Activated T-cell treated with anti-CD3 and anti-CD28 coated beads for 1 hour (primary cell): ENCODE data around the gene CCM2.

Source experiments
- DNase-seq: peaks from one replicate; pipeline ENCODE4 v3.0.0-alpha.2; 2020; ENCODE audit warnings: low read depth

The CCM2 gene

DNA sequence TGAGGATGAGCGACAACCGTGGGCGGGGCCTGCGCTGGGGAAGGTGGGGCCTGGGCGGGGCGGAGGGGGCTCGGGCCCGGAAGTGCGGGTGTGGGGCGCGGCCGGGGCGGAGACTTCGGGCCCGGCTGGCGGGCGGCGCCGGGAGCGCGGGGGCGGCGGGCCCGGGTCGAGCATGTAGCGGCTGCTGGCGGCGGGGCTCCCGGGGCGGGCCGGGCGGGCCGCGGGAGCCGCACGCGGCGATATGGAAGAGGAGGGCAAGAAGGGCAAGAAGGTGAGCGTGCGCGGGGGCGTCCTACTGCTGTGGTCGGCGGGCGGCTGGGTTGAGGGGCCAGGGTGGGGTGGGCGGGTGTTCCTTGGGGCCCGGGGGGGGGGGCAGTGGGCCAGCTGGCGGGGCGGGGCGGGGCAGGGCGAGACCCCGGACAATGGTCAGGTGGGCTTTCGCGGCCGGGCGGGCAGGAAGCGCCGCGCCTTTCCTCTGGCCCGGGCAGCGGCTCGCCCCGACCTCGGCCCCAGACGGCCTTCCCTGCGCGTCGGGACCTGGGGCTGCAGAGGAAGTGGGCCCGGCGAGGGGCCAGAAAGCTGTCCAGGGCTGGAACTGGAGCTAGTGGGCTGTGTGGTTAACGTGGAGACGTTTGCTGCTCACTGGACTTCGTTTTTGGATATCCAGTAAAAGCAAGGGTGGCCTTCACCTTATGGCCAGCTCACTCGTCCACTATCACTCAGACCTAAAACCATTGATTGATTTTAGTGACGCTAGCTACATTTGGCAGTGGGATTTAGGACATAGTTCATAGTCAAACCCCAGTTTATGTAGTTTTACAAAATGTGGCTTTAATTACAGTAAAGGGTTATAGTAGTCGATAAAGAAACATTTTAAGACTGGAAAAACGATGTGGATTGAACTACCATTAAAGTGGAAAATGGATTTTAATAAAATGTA, at the start of gene CCM2:
CCM2 (plus strand) TSS at position 109 of the 940 bp plus-strand sequence; CDS start at position 242, 133 bp downstream.
- DNase-seq: no peak

DNA sequence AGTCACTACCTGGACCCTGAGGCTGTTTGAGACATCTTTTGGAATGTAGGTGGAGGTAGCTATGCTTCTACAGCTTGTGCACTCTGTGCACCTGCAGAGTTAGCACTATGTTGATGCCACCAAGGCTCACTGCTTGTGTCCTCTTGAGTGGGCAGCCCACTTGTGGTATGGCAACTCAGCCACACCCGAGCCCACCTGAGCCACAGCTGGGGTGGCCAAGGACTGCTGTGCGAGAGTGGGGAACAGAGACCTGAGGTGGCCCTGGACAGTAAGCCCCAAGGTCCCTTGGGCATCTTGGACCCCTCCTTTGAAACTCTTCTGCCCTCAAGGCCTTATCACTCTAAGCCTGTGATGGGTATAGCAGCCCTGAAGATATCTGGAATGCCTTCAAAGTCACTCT, 46.8 kb upstream of the CCM2 start:
- no peak for DNase-seq

- no peak for DNase-seq
Measured at GRCh38 chr7:44955733-44956132, 44.3 kb upstream of the CCM2 start.

- DNase-seq: no peak
Measured at GRCh38 chr7:44956157-44956766, 43.7 kb upstream of the CCM2 start.

DNA sequence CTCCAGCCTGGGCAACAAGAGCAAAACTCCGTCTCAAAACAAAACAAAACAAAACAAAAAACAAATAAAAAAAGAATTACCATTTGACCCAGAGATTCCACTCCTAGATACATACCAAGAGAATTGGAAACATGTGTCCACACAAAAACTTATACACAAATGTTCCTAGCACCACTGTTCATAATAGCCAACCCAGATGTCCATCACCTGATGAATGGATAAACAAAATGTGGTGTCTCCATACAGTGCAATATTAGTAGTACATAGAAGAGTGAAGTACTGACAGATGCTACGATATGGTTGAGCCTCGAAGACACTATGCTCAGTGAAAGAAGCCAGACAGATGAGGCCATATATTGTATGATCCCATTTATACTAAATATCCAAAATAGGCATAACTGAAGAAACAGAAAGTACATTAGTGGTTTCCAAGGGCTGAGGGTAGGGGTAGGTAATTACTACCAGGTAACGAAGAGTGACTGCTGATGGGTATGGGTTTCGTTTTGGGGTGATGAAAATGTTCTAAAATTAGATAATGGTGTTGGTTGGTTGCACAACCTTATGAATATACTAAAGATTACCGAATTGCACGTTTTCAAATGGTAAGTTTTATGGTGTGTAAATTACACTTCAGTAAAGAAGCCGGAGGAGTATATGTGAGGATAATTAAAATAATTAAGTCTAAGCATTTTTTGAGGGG, 41.2 kb upstream of the CCM2 start:
- DNase-seq: no peak

GRCh38 chr7:44959433-44959951, 40.5 kb upstream of the CCM2 start:
- no peak for DNase-seq

GRCh38 chr7:44960011-44960580, 39.9 kb upstream of the CCM2 start:
- no peak for DNase-seq

DNA sequence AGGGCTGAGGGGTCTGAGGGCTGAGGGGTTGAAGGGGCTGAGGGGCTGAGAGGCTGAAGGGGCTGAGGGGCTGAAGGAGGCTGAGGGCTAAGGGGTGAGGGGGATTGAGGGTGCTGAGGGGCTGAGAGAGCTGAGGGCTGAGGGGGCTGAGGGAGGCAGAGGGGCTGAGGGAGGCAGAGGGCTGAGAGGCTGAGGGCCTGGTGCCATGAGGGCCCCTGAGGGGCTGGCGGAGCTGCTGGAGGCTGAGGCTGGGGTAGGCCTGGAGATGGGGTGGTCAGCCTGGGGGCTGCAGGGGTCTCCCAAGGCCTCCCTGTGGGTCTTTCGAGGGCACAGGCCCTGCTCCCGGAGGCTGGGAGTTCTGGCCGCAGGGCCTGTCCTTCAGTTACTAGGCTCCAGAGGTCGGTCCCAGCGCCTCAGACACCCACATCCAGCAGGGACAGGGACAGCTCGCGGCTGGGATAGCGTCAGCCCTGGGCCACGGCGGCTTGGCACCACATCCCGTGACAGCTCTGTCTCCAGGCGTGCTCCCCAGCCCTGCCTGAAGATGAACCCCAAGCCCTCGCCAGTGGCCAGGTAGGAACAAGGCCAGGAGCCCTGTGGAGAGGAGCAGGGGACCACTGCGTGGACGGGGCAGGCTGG, 38.0 kb upstream of the CCM2 start:
- no peak for DNase-seq

DNA sequence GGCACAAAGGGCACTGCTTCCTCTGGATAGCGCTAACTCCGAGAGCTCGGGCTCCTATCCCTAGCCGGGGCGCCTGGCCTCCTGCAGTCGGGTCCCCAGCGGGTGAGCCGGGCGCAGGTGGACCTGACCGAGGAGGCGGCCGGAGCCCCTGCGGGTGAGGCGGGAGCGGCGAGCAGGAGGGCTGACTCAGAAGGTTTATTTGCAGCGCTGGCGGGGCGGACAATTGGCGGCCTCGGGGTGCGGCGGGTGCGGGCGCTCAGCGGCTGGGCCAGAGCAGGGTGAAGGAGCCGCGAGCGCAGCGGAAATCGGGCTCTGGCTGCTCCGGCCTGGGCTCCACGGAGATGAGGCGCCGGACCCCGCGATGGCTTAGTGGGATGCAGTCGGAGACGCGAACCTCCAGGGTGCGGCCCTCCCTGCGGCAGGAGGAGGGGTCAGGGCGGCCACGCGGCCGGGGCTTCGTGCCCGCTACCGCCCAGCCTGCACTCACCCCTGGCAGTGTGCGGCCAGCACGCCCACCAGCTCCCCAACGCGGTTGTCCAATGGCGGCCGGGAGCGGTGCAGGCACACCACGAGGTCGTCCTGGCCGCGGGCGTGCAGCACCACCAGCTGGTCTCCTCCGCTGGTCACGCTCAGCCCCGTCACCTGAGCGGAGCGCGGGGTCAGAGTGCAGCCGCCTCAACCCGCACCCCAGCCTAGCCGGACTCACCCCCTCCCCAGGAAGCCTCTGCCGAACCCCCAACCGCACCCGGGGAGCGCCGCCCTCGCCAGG, 37.3 kb upstream of the CCM2 start:
- DNase-seq: no peak

DNA sequence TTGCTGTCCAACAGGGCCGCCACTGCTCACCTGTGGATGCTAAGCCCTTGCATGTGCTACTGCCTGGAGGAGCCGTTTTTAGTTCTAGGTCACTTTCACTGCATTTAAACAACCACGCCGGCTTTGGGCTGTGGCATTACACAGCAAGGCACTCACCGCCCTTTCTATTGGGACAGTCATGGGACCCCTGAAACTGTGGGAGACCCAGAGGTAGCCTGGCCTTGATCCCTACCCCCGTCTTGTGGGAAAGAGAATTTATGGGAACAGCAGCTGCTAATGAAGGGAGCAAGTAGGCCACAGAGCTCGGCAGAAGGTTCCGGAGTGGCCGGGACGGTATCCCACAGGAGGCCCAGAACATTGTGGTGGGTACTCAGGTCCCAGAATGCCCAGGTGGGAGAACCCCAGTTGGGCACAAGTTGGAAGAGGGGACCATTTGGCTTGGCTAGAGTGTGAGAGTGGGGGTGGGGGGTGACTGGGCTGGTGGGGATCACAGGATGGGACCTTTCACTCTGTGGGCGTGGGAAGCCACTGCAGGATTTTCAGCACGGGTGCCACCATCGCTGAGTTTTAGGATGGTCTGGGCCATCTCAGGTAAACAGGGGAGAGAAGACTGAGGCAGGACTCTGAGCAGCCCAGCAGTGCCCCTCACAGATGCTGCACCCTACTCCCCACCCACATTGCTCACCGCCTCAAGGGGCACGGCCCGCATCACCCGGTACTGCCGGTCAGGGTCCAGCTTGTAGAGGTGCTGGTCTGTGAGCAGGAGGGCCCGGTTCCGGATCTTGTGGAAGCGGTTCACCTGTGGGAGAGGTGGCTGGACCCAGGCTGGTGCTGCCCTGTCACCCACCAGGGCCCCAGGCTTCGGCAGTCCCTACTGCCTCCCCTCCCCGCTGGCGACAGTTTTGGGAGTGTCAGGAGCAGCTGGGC, 36.4 kb upstream of the CCM2 start:
- DNase-seq: no peak

DNA sequence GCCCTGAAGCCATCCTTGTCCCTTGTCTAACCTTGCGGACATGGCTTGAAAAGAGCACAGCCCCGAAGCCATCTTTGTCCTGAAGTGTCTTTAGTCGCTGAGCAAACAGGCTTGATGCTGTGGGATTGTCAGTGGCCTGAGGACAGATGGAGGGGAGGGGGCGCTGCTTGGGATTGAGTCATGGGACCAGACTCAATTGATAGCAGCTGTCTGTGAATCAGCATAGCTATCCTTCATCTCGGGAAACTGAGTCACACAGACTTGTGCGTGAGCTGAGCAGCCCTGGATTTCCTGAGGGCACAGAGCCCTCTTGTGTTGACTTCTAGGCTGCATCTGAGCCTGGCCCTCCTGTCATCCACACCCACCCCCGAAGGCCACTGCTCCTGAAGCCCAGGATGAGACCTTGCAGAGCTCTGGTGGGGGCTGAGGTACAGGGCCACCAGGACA, 35.6 kb upstream of the CCM2 start:
- DNase-seq: no peak

- DNase-seq: no peak
Measured at GRCh38 chr7:44964831-44965440, 35.1 kb upstream of the CCM2 start.

- DNase-seq: no peak
Measured at GRCh38 chr7:44965441-44965903, 34.5 kb upstream of the CCM2 start.

DNA sequence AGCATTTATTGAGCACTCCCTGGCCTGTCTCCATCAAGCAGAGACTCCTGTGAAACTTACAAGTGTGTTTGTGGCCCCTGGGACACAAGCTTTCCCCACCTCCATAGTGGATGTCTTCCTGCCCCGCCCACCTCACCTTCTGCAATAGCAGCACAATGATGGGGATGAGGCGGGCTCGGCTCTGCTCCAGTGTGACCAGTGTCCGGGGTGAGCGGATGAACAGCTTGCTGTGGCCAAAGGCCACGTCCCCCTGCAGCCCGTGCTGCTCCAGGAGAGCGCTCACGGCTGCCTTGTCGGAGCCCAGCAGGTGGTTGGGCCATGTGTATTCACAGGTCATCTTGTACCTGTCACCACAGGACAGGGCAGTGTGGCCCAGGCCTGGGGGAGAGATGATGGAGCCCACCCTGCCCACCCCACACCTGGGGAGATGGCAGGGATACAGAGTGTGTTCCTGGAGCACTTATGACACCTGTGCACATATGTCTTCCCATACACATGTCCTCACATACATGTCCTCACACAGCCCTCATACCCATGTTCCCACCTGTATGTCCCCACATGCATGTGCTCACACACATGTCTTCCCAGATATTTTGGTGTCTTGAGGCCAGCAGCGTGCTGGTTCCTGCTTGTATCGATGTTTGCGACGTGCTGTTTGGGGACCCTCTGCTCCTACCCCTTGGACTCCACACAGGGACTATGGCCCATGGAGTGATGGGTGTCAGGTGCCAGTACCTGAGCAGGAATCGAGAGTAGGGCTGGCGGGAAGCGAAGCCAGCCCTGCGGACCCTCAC, 33.9 kb upstream of the CCM2 start:
- no peak for DNase-seq

- DNase-seq: no peak
Measured at GRCh38 chr7:44966731-44967538, 33.1 kb upstream of the CCM2 start.

DNA sequence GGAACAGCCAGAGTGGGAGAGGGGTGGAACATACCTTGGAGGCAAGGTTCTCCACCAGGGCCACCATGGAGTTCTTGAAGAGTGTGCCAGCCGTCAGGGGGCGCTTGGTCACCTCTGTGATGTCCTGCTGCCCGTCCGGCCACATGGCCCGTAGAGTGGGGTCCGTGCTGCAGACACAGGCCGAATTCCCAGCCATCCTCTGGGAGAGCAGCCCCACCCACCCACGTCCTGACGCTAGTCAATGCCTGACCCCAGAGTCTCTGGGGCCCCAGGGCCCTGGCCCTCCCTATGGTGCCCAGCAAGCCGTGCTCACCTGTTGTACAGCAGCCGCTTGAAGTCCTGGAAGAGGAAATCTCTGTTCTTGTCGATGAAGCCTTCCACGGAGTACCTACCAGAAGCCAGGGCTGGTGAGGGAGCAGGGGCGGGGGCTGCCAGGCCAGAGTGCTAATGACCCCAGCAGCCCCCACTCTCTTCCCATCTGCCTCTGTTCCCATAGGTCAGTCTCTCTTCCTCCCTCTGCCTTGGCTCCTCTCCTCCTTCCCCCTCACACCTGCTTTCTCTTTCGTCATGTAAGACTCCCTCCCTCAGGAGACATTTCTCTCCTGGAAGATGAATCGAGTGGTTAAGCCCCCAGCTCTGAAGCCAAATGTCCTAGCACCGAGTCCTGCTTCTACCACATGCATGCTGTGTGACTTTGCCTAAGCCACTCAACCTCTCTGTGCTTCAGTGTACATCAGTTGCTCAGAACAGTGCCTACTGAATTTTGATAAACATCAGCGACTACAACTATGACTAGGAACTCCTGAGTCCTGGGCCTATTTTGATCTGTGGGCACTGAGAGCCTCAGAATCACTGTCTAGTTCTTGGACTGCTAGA, 32.2 kb upstream of the CCM2 start:
- DNase-seq: no peak
